ENCODE results near the gene SRSF11. TPM values are rescaled to one million over a fixed set of nuclear protein-coding genes. Genes with fewer than 3 reads are reported as not detected.

The SRSF11 gene
- total and polyA plus RNA-seq, 2 experiments from 2014 or later: 143 to 228 TPM

DNA sequence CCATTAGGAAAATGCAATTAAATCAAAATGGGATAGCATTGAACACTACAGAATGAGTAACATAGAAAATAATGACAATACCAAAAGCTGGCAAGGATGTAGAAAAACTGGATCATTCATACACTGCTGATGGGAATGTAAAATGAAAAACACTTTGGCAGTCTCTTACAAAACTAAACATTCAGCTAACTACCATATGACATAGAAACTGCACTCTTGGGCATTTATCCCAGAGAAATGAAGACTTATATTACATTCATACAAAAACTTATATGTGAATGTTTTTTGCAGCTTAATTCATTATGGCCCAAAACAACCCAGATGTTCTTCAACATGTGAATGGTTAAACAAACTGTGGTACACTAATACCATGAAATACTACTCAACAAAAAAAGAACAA lies 67.0 kb downstream of the SRSF11 start:
- H3K27ac ChIP-seq: no peak overlapping the region
- peaks cover 23% of the 10 kb centered on the region for H3K36me3 ChIP-seq
- H3K4me3 ChIP-seq: no peak overlapping the region
- no peaks in the 10 kb centered on the region for H3K4me1 ChIP-seq (ENCODE audit: low read depth)
- no peaks in the 10 kb centered on the region for H3K27me3 ChIP-seq
- no peaks in the 10 kb centered on the region for H3K9me3 ChIP-seq (ENCODE audit: low read depth)
- TF ChIP-seq, protein P1, sequence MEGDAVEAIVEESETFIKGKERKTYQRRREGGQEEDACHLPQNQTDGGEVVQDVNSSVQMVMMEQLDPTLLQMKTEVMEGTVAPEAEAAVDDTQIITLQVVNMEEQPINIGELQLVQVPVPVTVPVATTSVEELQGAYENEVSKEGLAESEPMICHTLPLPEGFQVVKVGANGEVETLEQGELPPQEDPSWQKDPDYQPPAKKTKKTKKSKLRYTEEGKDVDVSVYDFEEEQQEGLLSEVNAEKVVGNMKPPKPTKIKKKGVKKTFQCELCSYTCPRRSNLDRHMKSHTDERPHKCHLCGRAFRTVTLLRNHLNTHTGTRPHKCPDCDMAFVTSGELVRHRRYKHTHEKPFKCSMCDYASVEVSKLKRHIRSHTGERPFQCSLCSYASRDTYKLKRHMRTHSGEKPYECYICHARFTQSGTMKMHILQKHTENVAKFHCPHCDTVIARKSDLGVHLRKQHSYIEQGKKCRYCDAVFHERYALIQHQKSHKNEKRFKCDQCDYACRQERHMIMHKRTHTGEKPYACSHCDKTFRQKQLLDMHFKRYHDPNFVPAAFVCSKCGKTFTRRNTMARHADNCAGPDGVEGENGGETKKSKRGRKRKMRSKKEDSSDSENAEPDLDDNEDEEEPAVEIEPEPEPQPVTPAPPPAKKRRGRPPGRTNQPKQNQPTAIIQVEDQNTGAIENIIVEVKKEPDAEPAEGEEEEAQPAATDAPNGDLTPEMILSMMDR (IDR thresholded peaks at IDR 0.05; ENCODE audit: low read depth, low read length): no peak
- no peak for DNase-seq (ENCODE audit: low read depth in 1 of 2, low spot score in 1 of 2)

DNA sequence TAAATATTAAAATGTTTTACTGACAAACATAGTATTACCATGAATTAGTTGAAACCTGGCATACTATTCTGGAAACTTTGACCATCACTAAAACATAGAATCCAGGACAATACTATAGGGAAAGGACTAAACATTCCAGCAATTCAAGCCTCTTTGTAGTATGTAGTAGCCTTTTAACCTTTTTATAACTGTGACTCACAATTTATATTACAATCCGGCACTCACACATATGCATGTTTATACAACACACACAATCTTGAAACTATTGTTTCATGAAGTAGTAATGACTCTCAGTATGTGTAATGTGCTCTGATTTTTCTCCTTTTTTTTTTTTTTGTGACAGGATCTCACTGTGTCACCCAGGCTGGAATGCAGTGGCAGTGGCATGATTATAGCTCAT lies 69.0 kb downstream of the SRSF11 start:
- Histone ChIP-seq H3K27me3 (no peaks in the 10 kb centered on the region), H3K4me1 (ENCODE audit: low read depth) (no peaks in the 10 kb centered on the region), H3K27ac (no peak overlapping the region), H3K9me3 (ENCODE audit: low read depth) (no peaks in the 10 kb centered on the region), H3K36me3 (peaks cover 39% of the 10 kb centered on the region), H3K4me3 (no peak overlapping the region)
- TF ChIP-seq, protein P1 (IDR thresholded peaks at IDR 0.05; ENCODE audit: low read depth, low read length): no peak
- DNase-seq (ENCODE audit: low read depth in 1 of 2, low spot score in 1 of 2): no peak

DNA sequence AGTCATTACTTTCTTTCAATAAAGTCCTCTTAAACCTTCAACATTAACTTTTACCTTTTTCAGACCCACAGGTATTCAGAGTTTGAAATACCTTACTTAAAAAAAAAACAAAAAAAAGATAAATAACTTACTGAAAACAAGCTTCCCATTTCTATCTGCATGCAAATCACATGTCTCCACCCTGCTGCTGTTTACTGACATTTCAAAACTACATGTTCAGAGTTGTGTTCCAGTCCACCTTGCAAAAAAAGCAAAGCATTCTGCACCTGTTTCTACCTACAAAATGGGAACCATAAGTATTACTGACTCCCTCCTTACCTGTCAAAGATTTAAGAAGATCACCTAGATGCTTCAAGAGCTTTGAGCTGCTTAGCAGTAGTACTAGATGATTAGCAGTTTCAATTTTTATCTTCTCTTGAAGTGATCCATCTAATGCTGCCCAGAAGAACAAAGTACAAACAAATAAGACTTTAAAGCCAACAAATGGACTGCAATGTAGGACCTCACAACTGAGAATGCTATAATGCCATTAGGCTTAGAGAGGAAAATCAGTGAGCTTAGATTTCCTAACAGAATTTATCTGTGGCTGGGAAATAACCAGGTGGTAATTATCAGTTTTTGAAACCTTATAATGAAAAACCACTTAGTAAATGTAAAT lies 72.1 kb downstream of the SRSF11 start:
- Histone ChIP-seq H3K27ac (no peak overlapping the region), H3K9me3 (ENCODE audit: low read depth) (no peaks in the 10 kb centered on the region), H3K4me3 (no peak overlapping the region), H3K27me3 (no peaks in the 10 kb centered on the region), H3K4me1 (ENCODE audit: low read depth) (no peaks in the 10 kb centered on the region), H3K36me3 (peaks cover 45% of the 10 kb centered on the region)
- TF ChIP-seq, protein P1 (IDR thresholded peaks at IDR 0.05; ENCODE audit: low read depth, low read length): no peak
- DNase-seq (ENCODE audit: low read depth in 1 of 2, low spot score in 1 of 2): no peak

GRCh38 chr1:70295749-70296148 lies 74.6 kb downstream of the SRSF11 start:
- Histone ChIP-seq H3K27ac (no peak overlapping the region), H3K27me3 (no peaks in the 10 kb centered on the region), H3K4me3 (no peak overlapping the region), H3K36me3 (peaks cover 47% of the 10 kb centered on the region), H3K4me1 (ENCODE audit: low read depth) (no peaks in the 10 kb centered on the region), H3K9me3 (ENCODE audit: low read depth) (no peaks in the 10 kb centered on the region)
- TF ChIP-seq, protein P1 (IDR thresholded peaks at IDR 0.05; ENCODE audit: low read depth, low read length): no peak
- DNase-seq (ENCODE audit: low read depth in 1 of 2, low spot score in 1 of 2): no peak

GRCh38 chr1:70299472-70299871 lies 78.3 kb downstream of the SRSF11 start:
- TF ChIP-seq, protein P1 (IDR thresholded peaks at IDR 0.05; ENCODE audit: low read depth, low read length): no peak
- H3K36me3 ChIP-seq: peaks cover 21% of the 10 kb centered on the region
- H3K4me1 ChIP-seq (ENCODE audit: low read depth): no peaks in the 10 kb centered on the region
- no peak for DNase-seq (ENCODE audit: low read depth in 1 of 2, low spot score in 1 of 2)
- H3K4me3 ChIP-seq: no peak overlapping the region
- H3K27me3 ChIP-seq: no peaks in the 10 kb centered on the region
- H3K27ac ChIP-seq: no peak overlapping the region
- H3K9me3 ChIP-seq (ENCODE audit: low read depth): no peaks in the 10 kb centered on the region

Other genes with a start within 250 kb of the SRSF11 start
- 15.0 and 19.4 TPM in 2 replicates for gene LRRC40, start 15.8 kb upstream of the SRSF11 start, total RNA-seq
- gene LRRC40, start 15.8 kb upstream of the SRSF11 start, polyA plus RNA-seq: 21.0 and 25.0 TPM in 2 replicates
- 20.5 and 26.3 TPM in 2 replicates for gene ANKRD13C, start 133.3 kb downstream of the SRSF11 start, total RNA-seq
- 18.2 and 18.8 TPM in 2 replicates for gene ANKRD13C, start 133.3 kb downstream of the SRSF11 start, polyA plus RNA-seq
- gene CTH, start 189.9 kb downstream of the SRSF11 start, total RNA-seq: 4.3 and 4.8 TPM in 2 replicates
- gene CTH, start 189.9 kb downstream of the SRSF11 start, polyA plus RNA-seq: 4.0 and 6.5 TPM in 2 replicates